GM13977 (cell line): ENCODE measurements around the gene FGF18.

Experiments
- DNase-seq: peaks from one replicate; pipeline ENCODE4 v3.0.0; 2012; ENCODE audit warnings: low spot score
- in situ Hi-C: fragments of 300-500 bp; cut with MboI; formaldehyde crosslinking; loops from one replicate; pipeline ENCODE4 v1.12.0; 2022; ENCODE audit warnings: low sequenced_read_pairs, low pct_unique_long_range_greater_than_20kb, mixed read lengths, inconsistent platforms; ENCODE audit not compliant: unreplicated experiment
- TF ChIP-seq, protein P1 (sequence below): IDR thresholded peaks from 2 replicates; pipeline ENCODE4 v1.5.1; 2012; ENCODE audit warnings: mild to moderate bottlenecking, control low read depth; ENCODE audit not compliant: insufficient read depth; ENCODE audit errors: extremely low read depth, missing control alignments

The FGF18 gene

GRCh38 chr5:171474230-171474813 is 54.9 kb downstream of the FGF18 start:
- DNase-seq: no peak
- TF ChIP-seq, protein P1, sequence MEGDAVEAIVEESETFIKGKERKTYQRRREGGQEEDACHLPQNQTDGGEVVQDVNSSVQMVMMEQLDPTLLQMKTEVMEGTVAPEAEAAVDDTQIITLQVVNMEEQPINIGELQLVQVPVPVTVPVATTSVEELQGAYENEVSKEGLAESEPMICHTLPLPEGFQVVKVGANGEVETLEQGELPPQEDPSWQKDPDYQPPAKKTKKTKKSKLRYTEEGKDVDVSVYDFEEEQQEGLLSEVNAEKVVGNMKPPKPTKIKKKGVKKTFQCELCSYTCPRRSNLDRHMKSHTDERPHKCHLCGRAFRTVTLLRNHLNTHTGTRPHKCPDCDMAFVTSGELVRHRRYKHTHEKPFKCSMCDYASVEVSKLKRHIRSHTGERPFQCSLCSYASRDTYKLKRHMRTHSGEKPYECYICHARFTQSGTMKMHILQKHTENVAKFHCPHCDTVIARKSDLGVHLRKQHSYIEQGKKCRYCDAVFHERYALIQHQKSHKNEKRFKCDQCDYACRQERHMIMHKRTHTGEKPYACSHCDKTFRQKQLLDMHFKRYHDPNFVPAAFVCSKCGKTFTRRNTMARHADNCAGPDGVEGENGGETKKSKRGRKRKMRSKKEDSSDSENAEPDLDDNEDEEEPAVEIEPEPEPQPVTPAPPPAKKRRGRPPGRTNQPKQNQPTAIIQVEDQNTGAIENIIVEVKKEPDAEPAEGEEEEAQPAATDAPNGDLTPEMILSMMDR: no peak
- in situ Hi-C loops: no loop called here

- in situ Hi-C loops: no loop called here
- TF ChIP-seq, protein P1: no peak
- DNase-seq: no peak
These were observed 56.1 kb downstream of the FGF18 start for GRCh38 chr5:171475596-171475995.

DNA sequence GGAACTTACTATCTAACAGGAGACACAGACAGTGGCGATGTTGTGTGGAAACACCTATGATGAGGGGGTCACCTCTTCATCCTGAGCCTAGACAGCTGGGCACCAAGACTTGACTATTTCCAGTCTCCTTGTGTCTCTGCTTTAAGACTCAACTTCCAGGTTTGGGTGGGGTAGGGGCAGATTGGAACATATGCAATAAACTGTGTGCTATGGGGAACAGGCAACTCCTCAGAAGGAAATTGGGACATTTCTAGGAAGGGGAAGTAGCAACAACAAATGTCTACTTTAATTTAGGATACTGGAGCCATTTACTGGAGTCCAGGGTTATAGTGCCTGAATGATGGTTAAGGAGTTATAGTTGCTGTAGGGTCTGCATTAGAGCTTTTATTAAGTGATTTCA is 57.3 kb downstream of the FGF18 start:
- TF ChIP-seq, protein P1: no peak
- no peak for DNase-seq
- in situ Hi-C loops: no loop called here

- TF ChIP-seq, protein P1: no peak
- in situ Hi-C loops: no loop called here
- DNase-seq: no peak
These were observed 57.7 kb downstream of the FGF18 start for GRCh38 chr5:171477101-171477500.

GRCh38 chr5:171477666-171478065 is 58.2 kb downstream of the FGF18 start:
- in situ Hi-C loops: no loop called here
- TF ChIP-seq, protein P1: no peak
- DNase-seq: no peak

GRCh38 chr5:171478946-171479775 is 59.7 kb downstream of the FGF18 start:
- TF ChIP-seq, protein P1: no peak
- in situ Hi-C loops: no loop called here
- no peak for DNase-seq
